BJ (cell line): ENCODE data around the gene ALG1. TPM values are rescaled to one million over a fixed set of nuclear protein-coding genes. Genes with fewer than 3 reads are reported as not detected.
"Not testable (repeated sequence)": the region's sequence is repeated elsewhere in the genome, so short reads cannot be mapped to it uniquely, and the experiment has no call there.

Source experiments
- CTCF ChIA-PET: fragments of 350-600 bp; formaldehyde crosslinking; extraction: SDS; loops from one replicate; lab custom pipeline; 2021; ENCODE audit warnings: antibody characterized with exemption, inconsistent platforms; lab: Yijun Ruan, JAX
- POLR2A ChIA-PET: fragments of 300-600 bp; sonication (Branson Sonifier 250); formaldehyde crosslinking; extraction: SDS; loops from one replicate; lab custom pipeline; 2021; ENCODE audit warnings: antibody characterized with exemption; lab: Charles Lee
- DNase-seq: peaks from one replicate; pipeline ENCODE4 v3.0.0-alpha.2; 2011; ENCODE audit warnings: low read depth
- H3K27me3 ChIP-seq: 2 replicates; pipeline ENCODE4 v1.6.0; 2011; ENCODE audit warnings: low read length; ENCODE audit not compliant: control insufficient read depth, insufficient read depth
- H3K36me3 ChIP-seq: 2 replicates; pipeline ENCODE4 v1.5.1; 2011; ENCODE audit warnings: low read length; ENCODE audit not compliant: control insufficient read depth, insufficient read depth
- H3K4me3 ChIP-seq: 2 replicates; pipeline ENCODE4 v1.5.1; 2011; ENCODE audit warnings: low read depth, mild to moderate bottlenecking, control low read depth, low read length
- CTCF ChIP-seq: IDR thresholded peaks from 2 replicates; pipeline ENCODE4 v1.5.1; 2011; ENCODE audit warnings: low read depth, mild to moderate bottlenecking, control low read depth, inconsistent platforms, low read length, moderate library complexity; ENCODE audit not compliant: insufficient read depth
- polyA plus RNA-seq: library from polyadenylated mRNA; depleted of rRNA; stranded (reverse); fragments of >200 nt; gene quantifications from 2 replicates; pipeline ENCODE4 v1.2.3, GENCODE V29; 2011

The ALG1 gene
- polyA plus RNA-seq, 1 experiment = 63.1 TPM

DNA sequence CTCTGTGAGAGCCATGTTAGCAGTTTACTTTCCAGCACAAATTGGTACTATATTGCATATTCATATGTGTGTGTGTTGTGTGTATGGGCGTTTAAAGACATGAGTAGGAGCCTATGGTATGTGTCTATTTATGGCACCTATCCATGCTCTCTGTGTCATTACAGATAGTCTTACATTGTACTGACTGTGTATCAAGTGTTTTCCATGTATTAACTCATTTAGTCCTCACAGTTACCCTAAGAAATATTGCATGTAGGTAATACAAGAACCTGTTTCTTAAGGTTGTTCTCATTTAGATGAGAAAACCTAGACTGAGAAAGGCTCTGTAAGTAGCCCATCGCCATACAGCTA lies 1.6 kb downstream of the ALG1 start:
- Histone ChIP-seq H3K27me3 (no peaks in the 10 kb centered on the region; the same call in 1 of the 2 replicates), H3K36me3 (peaks cover 10% of the 10 kb centered on the region; the same call in 1 of the 2 replicates), H3K4me3 (no peak overlapping the region)
- DNase-seq = no peak
- ChIA-PET POLR2A (no interaction called here), CTCF (interaction anchor here (1.2 to 2.4 kb wide), 2 partner anchors 10 to 19 kb away, joined by 4 to 12 read pairs; no protein-coding TSS in a partner anchor)
- TF ChIP-seq CTCF = no peak

DNA sequence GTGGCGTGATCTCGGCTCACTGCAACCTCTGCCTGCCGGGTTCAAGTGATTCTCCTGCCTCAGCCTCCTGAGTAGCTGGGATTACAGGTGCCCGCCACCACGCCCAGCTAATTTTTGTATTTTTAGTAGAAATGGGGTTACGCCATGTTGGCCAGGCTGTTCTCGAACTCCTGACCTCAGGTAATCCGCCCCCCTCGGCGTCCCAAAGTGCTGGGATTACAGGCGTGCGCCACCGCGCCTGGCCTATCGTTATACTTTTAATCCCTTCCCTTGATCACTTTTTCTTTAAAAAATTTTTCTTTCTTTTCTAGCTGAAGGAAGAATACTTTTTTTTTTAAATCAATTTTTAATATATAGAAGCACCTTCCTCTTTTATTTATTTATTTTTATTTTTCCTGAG lies 2.1 kb downstream of the ALG1 start:
- H3K36me3 ChIP-seq = peaks cover 11% of the 10 kb centered on the region
- DNase-seq, H3K27me3 ChIP-seq, POLR2A ChIA-PET, H3K4me3 ChIP-seq: not testable (repeated sequence)
- CTCF ChIA-PET = interaction anchor here (1.2 to 2.4 kb wide), 2 partner anchors 9 to 19 kb away, joined by 4 to 12 read pairs; no protein-coding TSS in a partner anchor

DNA sequence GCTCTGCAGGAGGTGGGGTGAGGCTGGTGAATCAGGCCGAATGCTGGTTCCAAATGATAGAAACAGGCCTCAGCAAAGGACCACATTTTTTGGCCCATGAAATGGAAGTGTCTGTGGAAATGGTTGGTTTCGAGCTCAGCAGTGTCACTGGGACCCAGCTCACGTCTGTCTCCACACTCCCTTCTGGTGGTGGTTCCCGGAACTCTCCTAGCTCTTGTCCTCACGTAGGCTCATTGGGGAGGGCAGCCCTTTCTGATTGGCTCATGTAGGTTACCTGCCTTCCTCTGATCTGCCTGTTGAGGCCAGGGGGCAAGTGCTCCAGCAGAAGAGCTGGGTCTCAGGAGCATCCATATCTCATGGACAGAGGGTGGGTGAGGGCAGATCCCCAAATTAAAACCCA lies 4.0 kb downstream of the ALG1 start:
- H3K27me3 ChIP-seq = no peaks in the 10 kb centered on the region
- CTCF ChIA-PET = interaction anchor here (1.3 to 1.4 kb wide), 2 partner anchors 9 to 16 kb away, joined by 4 to 5 read pairs; no protein-coding TSS in a partner anchor
- H3K4me3 ChIP-seq = no peak overlapping the region
- H3K36me3 ChIP-seq = peaks cover 11% of the 10 kb centered on the region
- no peak for TF ChIP-seq CTCF
- no peak for DNase-seq
- POLR2A ChIA-PET = no interaction called here

- CTCF ChIA-PET = no interaction called here
- TF ChIP-seq CTCF = no peak
- POLR2A ChIA-PET = no interaction called here
- DNase-seq = no peak
- H3K36me3 ChIP-seq = peaks cover 14% of the 10 kb centered on the region
- H3K4me3 ChIP-seq = no peak overlapping the region
- H3K27me3 ChIP-seq = no peaks in the 10 kb centered on the region
Observed at GRCh38 chr16:5077304-5077703, 5.7 kb downstream of the ALG1 start.

DNA sequence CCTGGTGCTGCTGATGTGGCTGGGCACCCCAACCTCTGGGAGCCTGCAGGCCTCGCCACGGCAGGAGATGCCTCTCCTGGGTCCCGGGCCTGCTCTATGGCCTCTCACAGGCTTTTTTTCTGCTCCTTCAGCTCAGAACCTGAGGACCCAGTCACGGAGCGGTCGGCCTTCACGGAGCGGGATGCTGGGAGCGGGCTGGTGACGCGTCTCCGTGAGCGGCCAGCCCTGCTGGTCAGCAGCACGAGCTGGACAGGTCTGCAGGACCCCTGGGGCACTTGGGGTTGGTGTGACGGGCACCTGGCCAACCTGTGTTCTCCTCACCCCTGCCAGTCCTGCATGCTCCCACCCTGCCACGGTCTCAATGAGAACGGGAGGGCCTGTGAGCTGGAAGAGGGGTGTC lies 7.0 kb downstream of the ALG1 start:
- CTCF ChIA-PET = interaction anchor here (0.9 kb wide), 1 partner anchor 13 kb away, joined by 4 read pairs; no protein-coding TSS in a partner anchor
- DNase-seq = no peak
- Histone ChIP-seq H3K36me3 (peaks cover 15% of the 10 kb centered on the region), H3K27me3 (no peaks in the 10 kb centered on the region), H3K4me3 (no peak overlapping the region)
- TF ChIP-seq CTCF = no peak
- POLR2A ChIA-PET = no interaction called here

- H3K36me3 ChIP-seq = peaks cover 15% of the 10 kb centered on the region
- CTCF ChIA-PET, H3K27me3 ChIP-seq, H3K4me3 ChIP-seq, DNase-seq, POLR2A ChIA-PET: not testable (repeated sequence)
Observed at GRCh38 chr16:5080461-5080860, 8.8 kb downstream of the ALG1 start.

- H3K4me3 ChIP-seq, H3K27me3 ChIP-seq, DNase-seq, POLR2A ChIA-PET: not testable (repeated sequence)
- CTCF ChIA-PET = interaction anchor here (1.2 kb wide), 1 partner anchor 11 kb away, joined by 3 read pairs; no protein-coding TSS in a partner anchor
- peaks cover 12% of the 10 kb centered on the region for H3K36me3 ChIP-seq
Observed at GRCh38 chr16:5080996-5081395, 9.4 kb downstream of the ALG1 start.

DNA sequence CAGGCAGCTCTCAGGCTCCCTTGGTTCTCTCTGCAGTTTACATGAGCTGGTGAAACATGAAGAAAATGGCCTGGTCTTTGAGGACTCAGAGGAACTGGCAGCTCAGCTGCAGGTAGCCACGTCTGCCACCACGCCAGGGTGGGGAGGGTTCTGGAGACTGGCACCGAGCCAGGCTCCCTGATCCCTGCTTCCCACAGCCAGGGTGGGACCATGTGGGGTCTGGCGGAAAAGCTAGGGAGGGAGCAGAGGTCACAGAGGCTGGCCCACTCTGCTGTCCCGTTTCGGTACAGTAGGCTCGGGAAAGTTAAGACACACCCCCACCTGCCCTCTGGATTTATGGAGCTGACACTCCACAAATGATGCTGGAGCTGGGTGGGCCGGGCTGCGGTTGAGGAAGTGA lies 12.0 kb downstream of the ALG1 start:
- H3K27me3 ChIP-seq, H3K36me3 ChIP-seq, DNase-seq, H3K4me3 ChIP-seq, POLR2A ChIA-PET: not testable (repeated sequence)
- CTCF ChIA-PET = interaction anchor here (1.1 to 1.4 kb wide), 3 partner anchors 8 to 570 kb away, joined by 4 to 6 read pairs (median 4); no protein-coding TSS in a partner anchor

DNA sequence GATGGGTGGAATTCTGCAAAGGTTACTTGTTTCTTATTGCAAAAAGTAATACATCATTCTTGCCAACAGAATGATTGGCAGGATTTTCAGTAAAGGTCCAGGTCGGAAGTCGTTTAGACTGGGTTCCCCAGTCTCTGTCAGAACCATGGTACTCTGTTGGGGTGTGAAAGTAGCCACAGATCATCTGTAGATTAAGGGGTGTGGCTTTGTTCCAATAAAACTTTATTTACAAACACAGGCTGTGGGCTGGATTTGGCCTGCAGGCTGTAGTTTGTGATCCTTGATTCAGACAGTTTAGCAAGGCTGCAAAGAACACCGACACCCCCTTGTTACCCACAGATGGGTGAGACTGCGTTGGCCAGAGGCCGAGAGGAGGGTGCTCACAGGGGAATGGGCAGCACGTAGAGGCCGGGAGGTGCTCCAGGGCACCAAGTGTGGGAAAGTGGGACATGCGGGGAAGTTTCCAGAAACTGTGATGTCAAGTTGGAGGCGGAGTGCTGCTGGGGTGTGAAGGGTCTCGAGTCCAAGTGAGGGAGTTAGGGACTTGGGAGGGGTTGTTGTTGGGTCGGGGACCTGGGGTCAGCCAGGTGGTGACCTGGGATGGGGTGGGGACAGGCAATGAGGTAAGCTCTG lies 12.6 kb downstream of the ALG1 start:
- H3K4me3 ChIP-seq, H3K27me3 ChIP-seq, DNase-seq, POLR2A ChIA-PET, H3K36me3 ChIP-seq: not testable (repeated sequence)
- CTCF ChIA-PET = interaction anchor here (1.1 kb wide), 3 partner anchors 8 to 570 kb away, joined by 3 to 5 read pairs (median 4); no protein-coding TSS in a partner anchor
